Hematopoietic multipotent progenitor cell (in vitro differentiated cells): ENCODE results near the gene PSEN1. TPM values are rescaled to one million over a fixed set of nuclear protein-coding genes. Genes with fewer than 3 reads are reported as not detected.

Experiments
- DNase-seq, 3 donors: peaks; one replicate each; pipeline ENCODE4 v3.0.0-alpha.2; 2011 to 2015; ENCODE audit warnings: low read depth in 2 of 3, low spot score in 2 of 3
- total RNA-seq: library from RNA; depleted of rRNA; stranded (reverse); fragments of >200 nt; gene quantifications from one replicate; pipeline ENCODE4 v1.2.3, GENCODE V29; 2012

PSEN1 gene
- 43.6 TPM for total RNA-seq

GRCh38 chr14:73136387-73137225 is at the start of gene PSEN1:
PSEN1 (plus strand) TSS chr14:73136507; CDS start chr14:73148020, 11,513 bp downstream.
- peak; percentile 97 to 99 (median 97) for DNase-seq

GRCh38 chr14:73091044-73091443 is 45.3 kb upstream of the PSEN1 start:
- DNase-seq, result no peak

- DNase-seq, result no peak
Observed at GRCh38 chr14:73097421-73097820, 38.9 kb upstream of the PSEN1 start.

DNA sequence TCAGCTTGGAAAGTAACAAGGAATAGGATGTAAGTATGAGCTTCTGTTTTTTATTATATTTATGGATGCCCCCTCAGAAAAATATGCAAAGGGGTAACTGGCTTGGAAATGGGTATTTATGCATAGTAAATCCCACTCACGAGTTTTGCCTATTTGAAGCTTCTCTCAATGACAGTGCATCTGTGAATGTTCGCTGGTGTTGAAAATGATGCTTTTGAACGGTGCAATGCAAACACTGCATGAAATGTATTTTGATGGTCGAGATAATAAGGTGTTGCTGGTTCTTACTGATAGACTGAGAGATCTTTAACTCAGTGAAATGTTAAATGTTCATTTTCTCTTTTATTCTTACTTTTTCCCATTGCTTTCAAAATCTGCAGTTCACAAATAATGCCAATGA is 36.0 kb upstream of the PSEN1 start:
- no peak for DNase-seq

GRCh38 chr14:73102806-73103497 is 33.4 kb upstream of the PSEN1 start:
- DNase-seq, result no peak

DNA sequence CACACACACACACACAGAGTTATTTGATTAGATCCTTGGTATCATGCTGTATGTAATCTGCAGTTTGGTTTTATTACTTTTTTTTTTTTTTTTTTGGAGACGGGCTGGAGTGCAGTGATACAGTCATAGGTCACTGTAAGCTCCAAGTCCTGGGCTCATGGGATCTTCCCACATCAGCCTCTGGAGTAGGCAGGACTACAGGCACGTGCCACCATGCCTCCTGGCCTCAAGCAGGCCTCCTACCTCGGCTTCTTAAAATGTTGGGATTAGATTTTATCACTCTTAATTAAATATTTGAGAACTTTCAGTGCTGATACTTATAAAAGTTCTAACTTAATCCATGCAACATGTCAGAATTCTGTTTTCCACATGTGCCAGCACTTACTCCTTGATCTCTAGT is 31.3 kb upstream of the PSEN1 start:
- DNase-seq, result no peak

DNA sequence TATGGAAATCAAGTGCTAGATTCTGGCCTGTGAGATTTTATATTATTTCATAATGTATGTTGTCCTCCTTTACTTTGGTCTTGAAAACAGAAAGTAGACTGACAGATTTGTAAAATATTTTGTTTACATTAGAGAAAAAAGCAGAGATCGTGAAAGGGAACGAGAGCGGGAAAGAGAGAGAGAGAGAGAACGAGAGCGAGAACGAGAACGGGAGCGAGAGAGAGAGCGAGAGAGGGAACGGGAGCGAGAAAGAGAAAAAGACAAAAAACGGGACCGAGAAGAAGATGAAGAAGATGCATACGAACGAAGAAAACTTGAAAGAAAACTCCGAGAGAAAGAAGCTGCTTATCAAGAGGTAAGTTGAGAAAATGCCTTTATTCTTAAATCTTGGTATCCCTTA is 30.6 kb upstream of the PSEN1 start:
- no peak for DNase-seq

DNA sequence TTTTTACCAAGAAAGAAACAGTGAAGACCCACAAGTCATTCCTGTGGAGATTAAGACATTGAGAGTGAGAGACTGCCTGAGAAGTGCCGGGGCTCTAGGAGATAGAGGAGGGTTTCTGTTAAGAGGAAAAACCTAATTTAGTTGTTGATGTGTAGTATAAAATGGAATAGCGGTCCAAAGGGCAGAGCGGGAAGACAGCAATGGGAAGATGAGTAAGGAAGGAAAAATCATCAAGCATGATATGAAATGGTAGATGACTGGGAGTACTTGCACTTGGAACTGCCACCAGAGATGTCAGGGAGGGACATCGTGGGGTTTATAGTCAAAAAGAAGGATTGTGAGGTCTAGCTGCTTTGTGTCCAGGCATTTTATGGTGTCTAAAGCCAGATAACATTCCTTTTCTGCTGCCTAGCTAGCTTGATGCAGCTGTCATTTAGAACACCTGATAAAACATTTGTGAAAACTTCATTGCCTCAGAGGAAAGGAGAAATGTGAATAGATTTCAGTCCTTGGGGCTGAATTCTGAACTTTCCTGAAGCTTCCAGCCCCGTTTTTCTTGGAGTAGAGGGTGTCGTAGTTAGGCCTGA is 20.1 kb upstream of the PSEN1 start:
- no peak for DNase-seq

DNA sequence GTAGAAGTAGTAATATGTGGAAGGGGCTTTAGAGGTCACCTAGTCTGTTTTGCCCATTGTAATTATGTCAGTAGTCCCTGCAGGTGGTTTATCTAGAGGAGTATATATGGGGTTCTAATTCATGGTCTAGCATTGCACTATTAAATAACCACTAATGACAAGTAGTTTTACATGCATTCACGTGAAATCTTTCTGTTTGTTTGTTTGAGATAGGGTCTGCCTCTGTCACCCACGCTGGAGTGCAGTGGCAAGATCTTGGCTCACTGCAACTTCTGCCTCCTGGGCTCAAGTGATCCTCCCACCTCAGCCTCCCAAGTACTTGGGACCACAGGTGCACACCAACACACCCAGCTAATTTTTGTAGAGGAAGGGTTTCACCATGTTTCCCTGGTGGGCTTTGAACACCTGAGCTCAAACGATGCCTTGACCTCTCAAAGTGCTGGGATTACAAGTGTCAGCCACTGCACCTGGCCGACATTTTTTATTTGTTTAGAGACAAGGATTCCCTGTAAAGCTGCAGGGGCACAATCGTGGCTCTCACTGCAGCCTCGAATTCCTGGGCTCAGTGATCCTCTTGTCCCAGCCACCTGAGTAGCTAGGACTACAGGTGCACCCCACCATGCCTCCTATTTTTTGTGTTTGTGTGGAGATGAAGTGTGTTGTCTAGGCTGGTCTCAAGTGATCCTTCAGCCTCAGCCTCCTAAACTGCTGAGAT is 12.0 kb upstream of the PSEN1 start:
- DNase-seq, result no peak

- DNase-seq, result no peak
Observed at GRCh38 chr14:73125169-73125588, 11.1 kb upstream of the PSEN1 start.

DNA sequence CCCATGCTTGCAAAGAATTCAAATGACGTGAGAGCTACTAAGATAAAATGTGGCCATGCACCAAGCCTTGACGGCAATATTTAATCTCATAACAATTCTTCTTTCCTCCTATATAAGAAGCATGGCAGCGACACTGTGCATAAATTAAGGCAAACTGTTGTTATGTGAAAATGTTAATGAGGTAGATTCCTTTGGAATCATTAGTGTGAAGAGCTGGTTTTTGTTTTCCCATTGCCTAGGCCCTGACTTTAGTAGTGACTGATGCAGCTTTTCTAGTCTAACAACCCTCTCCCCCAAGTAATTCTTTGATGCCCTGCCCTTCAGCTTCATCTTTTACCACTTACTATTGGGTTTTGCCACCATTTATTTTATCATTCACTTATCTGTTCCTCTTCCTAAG is 10.6 kb upstream of the PSEN1 start:
- no peak for DNase-seq

DNA sequence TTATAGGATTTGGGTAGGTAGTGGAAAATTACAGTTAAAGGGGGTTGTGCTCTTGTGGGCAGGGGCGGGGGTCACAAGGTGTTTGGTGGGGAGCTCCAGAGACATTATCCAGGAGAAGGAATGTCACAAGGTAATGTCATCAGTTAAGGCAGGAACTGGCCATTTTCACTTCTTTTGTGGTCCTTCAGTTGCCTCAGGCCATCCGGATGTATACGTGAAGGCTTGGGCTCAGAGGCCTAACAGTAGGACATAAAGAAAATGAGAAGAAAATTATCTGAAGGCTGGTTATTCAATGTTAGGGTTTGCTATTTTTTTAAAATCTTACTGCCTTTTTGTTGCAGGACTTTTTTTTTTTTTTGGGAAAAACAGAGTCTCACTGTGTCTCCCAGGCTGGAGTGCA is 2.5 kb upstream of the PSEN1 start:
- DNase-seq, result peak in 1 of 3 donors; percentile 10

GRCh38 chr14:73136085-73136386 is 271 bp upstream of the PSEN1 start:
- no peak for DNase-seq

DNA sequence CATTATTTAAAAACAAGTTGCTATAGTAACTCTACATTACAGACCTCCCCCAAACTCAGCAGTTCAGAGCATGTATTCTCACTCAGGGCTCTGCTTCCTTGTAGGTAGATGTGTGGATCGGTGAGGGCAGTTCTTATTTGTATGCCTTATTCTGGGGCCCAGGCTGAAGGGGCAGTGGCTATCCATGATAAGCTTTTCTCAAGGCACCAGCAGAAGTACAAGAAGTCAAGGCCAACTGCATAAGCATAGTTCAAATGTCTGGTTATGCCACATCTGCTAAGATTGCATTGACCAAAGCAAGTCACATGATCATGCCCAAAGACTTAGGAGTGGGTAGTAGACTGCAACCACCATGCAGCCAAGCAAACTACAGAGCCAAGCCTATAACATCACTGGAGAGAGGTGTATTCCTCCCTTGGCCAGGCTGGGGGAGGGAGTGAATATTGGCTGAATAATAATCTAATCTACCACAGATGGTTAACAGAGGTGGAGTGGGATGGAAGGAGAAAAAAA is 4.6 kb downstream of the PSEN1 start:
- DNase-seq, result no peak

DNA sequence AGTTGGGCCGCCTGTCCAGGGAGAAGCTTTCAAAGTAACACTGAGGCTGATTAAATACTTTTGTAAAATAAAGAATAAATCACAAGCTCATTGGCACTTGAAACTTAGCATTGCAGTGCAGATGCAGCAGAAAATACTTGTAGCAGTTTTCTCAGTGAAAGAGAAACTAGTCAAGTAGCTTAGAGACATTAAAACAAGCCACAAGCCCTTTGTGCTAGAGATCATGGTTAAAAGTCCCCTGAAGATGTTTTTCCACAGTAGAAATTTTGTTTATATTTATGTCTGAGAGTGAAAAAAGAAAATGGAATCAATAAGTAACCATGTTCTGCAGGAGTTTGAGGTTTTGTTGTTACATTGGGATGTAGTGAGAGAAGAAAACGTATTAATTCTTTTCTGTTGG is 5.9 kb downstream of the PSEN1 start:
- no peak for DNase-seq

- DNase-seq, result no peak
Observed at GRCh38 chr14:73143003-73143402, 6.7 kb downstream of the PSEN1 start.

- no peak for DNase-seq
Observed at GRCh38 chr14:73143617-73144016, 7.3 kb downstream of the PSEN1 start.

- no peak for DNase-seq
Observed at GRCh38 chr14:73145371-73145770, 9.1 kb downstream of the PSEN1 start.

- DNase-seq, result no peak
Observed at GRCh38 chr14:73146111-73146510, 9.8 kb downstream of the PSEN1 start.

GRCh38 chr14:73149753-73150152 is 13.4 kb downstream of the PSEN1 start:
- no peak for DNase-seq

DNA sequence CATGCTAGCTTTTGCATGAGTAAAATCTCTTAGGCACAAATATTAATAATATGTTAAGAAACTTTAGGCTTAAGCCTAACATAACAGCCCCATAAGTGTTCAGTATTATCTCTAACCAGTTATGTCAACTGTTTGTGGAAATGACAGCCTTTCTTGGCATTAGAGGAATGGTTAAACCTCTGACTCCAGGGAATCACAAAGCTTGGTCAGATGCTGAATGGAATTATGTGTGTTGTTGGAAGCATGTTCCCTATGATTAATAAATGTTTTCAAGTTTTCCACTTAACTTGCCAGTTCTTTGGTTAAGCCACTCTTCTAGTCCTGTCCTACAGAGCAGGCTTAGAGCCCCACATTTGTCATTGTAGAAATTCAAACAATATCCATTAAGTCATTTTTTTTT is 17.0 kb downstream of the PSEN1 start:
- DNase-seq, result no peak
